ENCODE results near the gene SEPTIN8. TPM values are rescaled to one million over a fixed set of nuclear protein-coding genes. Genes with fewer than 3 reads are reported as not detected.

The SEPTIN8 gene
- polyA plus RNA-seq, 1 donor (not counting 4 experiments of a cell fraction or from before 2014, with no cell fraction given): 46.4 TPM

GRCh38 chr5:132742158-132742557, 34.9 kb downstream of the SEPTIN8 start:
- FAIRE-seq (no peak), DNase-seq (ENCODE audit: low read depth, low spot score) (no peak)
- Histone ChIP-seq H4K20me1 (ENCODE audit: control insufficient read depth, extremely low read depth, insufficient read depth, low read length) (no peaks in the 10 kb centered on the region), H3K9me3 (ENCODE audit: control insufficient read depth, low read depth, low read length) (no peaks in the 10 kb centered on the region), H3K9ac (ENCODE audit: control insufficient read depth, extremely low read depth, insufficient read depth, low read length) (no peak overlapping the region), H3K27ac (ENCODE audit: control insufficient read depth, insufficient read depth, low read length) (no peak overlapping the region), H3K79me2 (ENCODE audit: control insufficient read depth, insufficient read depth, low read length) (no peaks in the 10 kb centered on the region), H3K4me2 (ENCODE audit: control insufficient read depth, extremely low read depth, insufficient read depth, low read depth, low read length) (no peak overlapping the region), H3K9me1 (ENCODE audit: control insufficient read depth, extremely low read depth, insufficient read depth, low read length) (no peaks in the 10 kb centered on the region), H2AFZ (ENCODE audit: control insufficient read depth, low read length) (no peak overlapping the region), H3K36me3 (ENCODE audit: control insufficient read depth in 2 of 2, extremely low read depth in 1 of 2, insufficient read depth in 2 of 2, low read length in 2 of 2) (no peaks in the 10 kb centered on the region), H3K4me3 (ENCODE audit: control insufficient read depth in 2 of 3, extremely low read depth in 1 of 3, insufficient read depth in 2 of 3, low read depth in 1 of 3, low read length in 3 of 3) (no peak overlapping the region), H3K4me1 (ENCODE audit: control insufficient read depth, extremely low read depth, insufficient read depth, low read length) (peaks cover 8% of the 10 kb centered on the region), H3K27me3 (ENCODE audit: control insufficient read depth, extremely low read depth, insufficient read depth, low read length) (no peaks in the 10 kb centered on the region)
- no peak for TF ChIP-seq CTCF (optimal IDR thresholded peaks at IDR 0.05 in 1 of 3, IDR thresholded peaks at IDR 0.05 in 1 of 3, conservative IDR thresholded peaks at IDR 0.05 in 1 of 3; ENCODE audit: extremely low read depth in 1 of 3, insufficient read depth in 2 of 3, low read length in 3 of 3)
- dilution Hi-C loops (cut with MboI; ENCODE audit: extremely low pct_ligation_motif_present, low sequenced_read_pairs): no loop called here

GRCh38 chr5:132739232-132739631, 37.8 kb downstream of the SEPTIN8 start:
- H3K79me2 ChIP-seq (ENCODE audit: control insufficient read depth, insufficient read depth, low read length): peaks cover 14% of the 10 kb centered on the region
- no peak for TF ChIP-seq CTCF (optimal IDR thresholded peaks at IDR 0.05 in 1 of 3, IDR thresholded peaks at IDR 0.05 in 1 of 3, conservative IDR thresholded peaks at IDR 0.05 in 1 of 3; ENCODE audit: extremely low read depth in 1 of 3, insufficient read depth in 2 of 3, low read length in 3 of 3)
- TF ChIP-seq EZH2 (IDR thresholded peaks at IDR 0.05; ENCODE audit: low read length): no peak
- H3K36me3 ChIP-seq (ENCODE audit: control insufficient read depth in 2 of 2, extremely low read depth in 1 of 2, insufficient read depth in 2 of 2, low read length in 2 of 2): no peaks in the 10 kb centered on the region
- H3K9me1 ChIP-seq (ENCODE audit: control insufficient read depth, extremely low read depth, insufficient read depth, low read length): no peaks in the 10 kb centered on the region
- H3K4me3 ChIP-seq (ENCODE audit: control insufficient read depth in 2 of 3, extremely low read depth in 1 of 3, insufficient read depth in 2 of 3, low read depth in 1 of 3, low read length in 3 of 3): no peak overlapping the region
- no peak overlapping the region for H3K9ac ChIP-seq (ENCODE audit: control insufficient read depth, extremely low read depth, insufficient read depth, low read length)
- FAIRE-seq (no peak), DNase-seq (ENCODE audit: low read depth, low spot score) (no peak)
- no peak overlapping the region for H2AFZ ChIP-seq (ENCODE audit: control insufficient read depth, low read length)
- H3K4me2 ChIP-seq (ENCODE audit: control insufficient read depth, extremely low read depth, insufficient read depth, low read depth, low read length): no peak overlapping the region
- H3K27me3 ChIP-seq (ENCODE audit: control insufficient read depth, extremely low read depth, insufficient read depth, low read length): no peaks in the 10 kb centered on the region
- H4K20me1 ChIP-seq (ENCODE audit: control insufficient read depth, extremely low read depth, insufficient read depth, low read length): no peaks in the 10 kb centered on the region
- peaks cover 13% of the 10 kb centered on the region for H3K4me1 ChIP-seq (ENCODE audit: control insufficient read depth, extremely low read depth, insufficient read depth, low read length)
- dilution Hi-C loops (cut with MboI; ENCODE audit: extremely low pct_ligation_motif_present, low sequenced_read_pairs): no loop called here
- H3K27ac ChIP-seq (ENCODE audit: control insufficient read depth, insufficient read depth, low read length): no peak overlapping the region
- H3K9me3 ChIP-seq (ENCODE audit: control insufficient read depth, low read depth, low read length): no peaks in the 10 kb centered on the region
